ENCODE results near the gene NOMO2.
"Not testable (repeated sequence)": the region's sequence is repeated elsewhere in the genome, so short reads cannot be mapped to it uniquely, and the experiment has no call there.

Gene NOMO2, protein sequence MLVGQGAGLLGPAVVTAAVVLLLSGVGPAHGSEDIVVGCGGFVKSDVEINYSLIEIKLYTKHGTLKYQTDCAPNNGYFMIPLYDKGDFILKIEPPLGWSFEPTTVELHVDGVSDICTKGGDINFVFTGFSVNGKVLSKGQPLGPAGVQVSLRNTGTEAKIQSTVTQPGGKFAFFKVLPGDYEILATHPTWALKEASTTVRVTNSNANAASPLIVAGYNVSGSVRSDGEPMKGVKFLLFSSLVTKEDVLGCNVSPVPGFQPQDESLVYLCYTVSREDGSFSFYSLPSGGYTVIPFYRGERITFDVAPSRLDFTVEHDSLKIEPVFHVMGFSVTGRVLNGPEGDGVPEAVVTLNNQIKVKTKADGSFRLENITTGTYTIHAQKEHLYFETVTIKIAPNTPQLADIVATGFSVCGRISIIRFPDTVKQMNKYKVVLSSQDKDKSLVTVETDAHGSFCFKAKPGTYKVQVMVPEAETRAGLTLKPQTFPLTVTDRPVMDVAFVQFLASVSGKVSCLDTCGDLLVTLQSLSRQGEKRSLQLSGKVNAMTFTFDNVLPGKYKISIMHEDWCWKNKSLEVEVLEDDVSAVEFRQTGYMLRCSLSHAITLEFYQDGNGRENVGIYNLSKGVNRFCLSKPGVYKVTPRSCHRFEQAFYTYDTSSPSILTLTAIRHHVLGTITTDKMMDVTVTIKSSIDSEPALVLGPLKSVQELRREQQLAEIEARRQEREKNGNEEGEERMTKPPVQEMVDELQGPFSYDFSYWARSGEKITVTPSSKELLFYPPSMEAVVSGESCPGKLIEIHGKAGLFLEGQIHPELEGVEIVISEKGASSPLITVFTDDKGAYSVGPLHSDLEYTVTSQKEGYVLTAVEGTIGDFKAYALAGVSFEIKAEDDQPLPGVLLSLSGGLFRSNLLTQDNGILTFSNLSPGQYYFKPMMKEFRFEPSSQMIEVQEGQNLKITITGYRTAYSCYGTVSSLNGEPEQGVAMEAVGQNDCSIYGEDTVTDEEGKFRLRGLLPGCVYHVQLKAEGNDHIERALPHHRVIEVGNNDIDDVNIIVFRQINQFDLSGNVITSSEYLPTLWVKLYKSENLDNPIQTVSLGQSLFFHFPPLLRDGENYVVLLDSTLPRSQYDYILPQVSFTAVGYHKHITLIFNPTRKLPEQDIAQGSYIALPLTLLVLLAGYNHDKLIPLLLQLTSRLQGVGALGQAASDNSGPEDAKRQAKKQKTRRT

DNA sequence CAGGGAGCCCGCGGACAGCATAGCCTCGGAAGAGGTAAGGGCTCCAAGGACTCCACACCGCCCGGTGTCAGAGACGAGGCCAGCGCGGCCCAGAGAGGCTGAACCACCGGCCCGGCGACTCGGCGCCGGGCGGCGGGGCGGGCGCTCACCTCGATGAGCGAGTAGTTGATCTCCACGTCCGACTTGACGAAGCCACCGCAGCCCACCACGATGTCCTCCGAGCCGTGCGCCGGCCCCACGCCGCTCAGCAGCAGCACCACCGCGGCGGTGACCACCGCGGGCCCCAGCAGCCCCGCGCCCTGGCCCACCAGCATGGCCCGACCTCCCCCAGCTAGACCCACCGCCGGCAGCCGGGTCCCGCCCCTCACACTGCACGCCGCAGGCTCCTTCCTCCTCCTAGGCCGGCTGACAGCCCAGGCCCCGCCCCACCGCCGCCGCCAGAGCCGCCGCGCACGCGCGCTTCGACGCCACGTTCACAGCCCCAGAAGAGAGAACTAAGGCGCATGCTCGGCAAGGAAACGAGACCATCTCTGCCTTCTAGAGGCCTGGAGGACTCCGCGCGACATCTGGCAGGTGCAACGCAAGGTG lies at the start of gene NOMO2:
Gene NOMO2 (minus strand): TSS at position 371 of the 588 bp plus-strand sequence. CDS start 57 bp downstream, at position 314.
- not testable (repeated sequence) for DNase-seq (ENCODE audit: low spot score)

DNA sequence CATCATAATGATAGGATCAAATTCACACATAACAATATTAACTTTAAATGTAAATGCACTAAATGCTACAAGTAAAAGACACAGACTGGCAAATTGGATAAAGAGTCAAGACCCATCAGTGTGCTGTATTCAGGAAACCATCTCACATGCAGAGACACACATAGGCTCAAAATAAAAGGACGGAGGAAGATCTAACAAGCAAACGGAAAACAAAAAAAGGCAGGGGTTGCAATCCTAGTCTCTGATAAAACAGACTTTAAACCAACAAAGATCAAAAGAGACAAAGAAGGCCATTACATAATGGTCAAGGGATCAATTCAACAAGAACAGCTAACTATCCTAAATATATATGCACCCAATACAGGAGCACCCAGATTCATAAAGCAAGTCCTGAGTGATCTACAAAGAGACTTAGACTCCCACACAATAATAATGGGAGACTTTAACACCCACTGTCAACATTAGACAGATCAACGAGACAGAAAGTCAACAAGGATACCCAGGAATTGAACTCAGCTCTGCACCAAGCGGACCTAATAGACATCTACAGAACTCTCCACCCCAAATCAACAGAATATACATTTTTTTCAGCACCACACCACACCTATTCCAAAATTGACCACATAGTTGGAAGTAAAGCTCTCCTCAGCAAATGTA lies 48.4 kb upstream of the NOMO2 start:
- not testable (repeated sequence) for DNase-seq (ENCODE audit: low spot score)

DNA sequence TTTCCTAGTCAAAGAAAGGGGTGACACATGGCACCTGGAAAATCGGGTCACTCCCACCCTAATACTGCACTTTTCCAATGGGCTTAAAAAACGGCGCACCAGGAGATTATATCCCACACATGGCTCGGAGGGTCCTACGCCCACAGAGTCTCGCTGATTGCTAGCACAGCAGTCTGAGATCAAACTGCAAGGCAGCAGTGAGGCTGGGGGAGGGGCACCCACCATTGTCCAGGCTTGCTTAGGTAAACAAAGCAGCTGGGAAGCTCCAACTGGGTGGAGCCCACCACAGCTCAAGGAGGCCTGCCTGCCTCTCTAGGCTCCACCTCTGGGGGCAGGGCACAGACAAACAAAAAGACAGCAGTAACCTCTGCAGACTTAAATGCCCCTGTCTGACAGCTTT lies 46.4 kb upstream of the NOMO2 start:
- DNase-seq (ENCODE audit: low spot score), result not testable (repeated sequence)

DNA sequence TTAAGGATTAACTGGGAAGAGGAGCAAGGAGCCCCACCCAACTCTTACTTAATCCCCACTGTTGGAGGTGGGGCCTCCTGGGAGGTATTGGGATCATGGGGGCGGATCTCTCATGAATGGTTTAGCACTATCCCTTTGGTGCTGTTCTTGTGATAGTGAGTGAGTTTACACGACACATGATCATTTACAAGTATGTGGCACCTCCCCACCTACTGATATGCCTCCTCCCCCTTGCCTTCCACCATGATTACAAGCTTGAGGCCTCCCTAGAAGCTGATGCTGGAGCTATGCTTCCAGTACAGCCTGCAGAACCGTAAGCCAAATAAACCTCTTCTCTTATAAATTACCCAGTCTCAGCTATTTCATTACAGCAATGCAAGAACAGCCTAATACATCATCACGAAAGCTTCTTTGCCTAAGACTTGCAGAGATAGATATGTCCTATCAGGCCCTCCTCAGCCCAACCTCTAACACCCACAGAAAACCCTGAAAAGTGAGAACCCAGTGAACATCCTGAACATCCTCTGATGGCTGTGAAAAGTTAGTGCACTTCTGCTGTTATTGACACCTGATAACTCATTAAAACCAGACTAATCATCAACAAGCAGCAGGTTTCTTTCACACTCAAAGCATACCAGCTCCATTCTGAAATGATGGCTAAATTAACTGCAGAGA lies 41.8 kb upstream of the NOMO2 start:
- not testable (repeated sequence) for DNase-seq (ENCODE audit: low spot score)

DNA sequence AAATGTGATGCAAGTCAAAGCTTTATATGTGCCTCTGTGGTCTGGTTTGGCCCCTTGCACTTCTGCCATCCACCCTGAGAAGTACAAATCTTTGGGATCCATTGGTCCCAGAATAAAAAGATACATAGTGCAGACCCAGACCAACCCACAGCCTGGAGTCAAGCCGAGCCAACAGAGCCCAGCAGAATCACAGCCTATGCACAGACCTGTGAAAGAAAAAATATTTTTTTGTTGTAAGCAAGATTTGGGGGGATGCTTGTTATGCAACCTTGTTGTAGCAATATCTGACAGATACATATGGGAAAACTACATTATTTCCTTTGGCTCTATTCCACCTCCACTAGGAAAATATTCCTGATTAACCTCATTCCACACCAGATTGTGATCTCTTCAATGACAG lies 36.7 kb upstream of the NOMO2 start:
- not testable (repeated sequence) for DNase-seq (ENCODE audit: low spot score)

DNA sequence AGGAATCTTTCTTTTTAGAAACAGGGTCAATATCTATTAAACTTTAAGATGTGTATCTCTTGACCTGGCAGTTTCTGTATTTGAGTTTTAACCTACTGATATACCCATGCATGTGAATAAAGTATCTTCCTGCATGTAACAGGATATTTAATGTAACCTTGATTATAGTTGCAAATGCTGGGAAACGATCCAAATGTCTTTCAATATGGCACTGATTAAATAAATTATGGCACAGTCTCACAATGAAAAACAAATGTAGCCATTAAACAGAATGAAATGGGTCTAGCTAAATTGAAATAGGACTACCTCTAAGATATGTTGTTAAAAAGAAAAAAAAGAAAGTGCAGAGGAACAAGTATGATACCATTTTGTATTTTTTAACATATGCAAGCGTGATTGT lies 35.8 kb upstream of the NOMO2 start:
- not testable (repeated sequence) for DNase-seq (ENCODE audit: low spot score)

DNA sequence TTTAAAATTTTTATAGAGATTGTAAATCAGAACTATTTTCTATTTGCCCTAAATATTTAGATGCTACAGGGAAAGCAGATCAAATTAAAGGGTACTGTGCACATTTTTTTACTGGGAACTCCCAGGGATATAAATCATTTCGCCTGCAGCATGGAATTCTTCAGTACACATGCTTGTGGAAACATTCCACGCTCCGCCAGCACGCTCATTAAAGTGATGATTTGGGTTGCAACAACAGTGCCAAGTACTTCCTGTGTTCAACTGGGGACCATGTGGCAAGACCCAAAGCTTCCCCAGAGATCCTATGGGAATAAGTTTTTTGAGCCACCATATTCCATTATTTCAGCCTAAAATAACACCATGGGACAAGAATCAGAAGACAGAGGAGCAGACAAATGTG lies 35.4 kb upstream of the NOMO2 start:
- DNase-seq (ENCODE audit: low spot score), result not testable (repeated sequence)

DNA sequence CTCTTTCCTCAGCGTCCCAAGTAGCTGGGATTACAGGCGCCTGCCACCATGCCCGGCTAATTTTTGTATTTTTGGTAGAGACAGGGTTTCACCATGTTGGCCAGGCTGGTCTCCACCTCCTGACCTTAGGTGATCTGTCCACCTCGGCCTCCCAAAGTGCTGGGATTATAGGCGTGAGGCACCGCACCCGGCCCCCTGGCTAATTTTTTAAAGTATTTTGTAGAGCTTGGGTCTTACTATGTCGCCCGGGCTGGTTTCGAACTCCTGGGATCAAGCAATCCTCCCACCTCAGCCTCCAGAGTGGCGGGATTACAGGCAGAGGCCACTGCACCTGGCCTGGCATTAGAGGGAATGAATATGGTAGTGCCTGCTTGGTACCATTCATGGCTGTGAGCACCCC lies 33.9 kb upstream of the NOMO2 start:
- not testable (repeated sequence) for DNase-seq (ENCODE audit: low spot score)

DNA sequence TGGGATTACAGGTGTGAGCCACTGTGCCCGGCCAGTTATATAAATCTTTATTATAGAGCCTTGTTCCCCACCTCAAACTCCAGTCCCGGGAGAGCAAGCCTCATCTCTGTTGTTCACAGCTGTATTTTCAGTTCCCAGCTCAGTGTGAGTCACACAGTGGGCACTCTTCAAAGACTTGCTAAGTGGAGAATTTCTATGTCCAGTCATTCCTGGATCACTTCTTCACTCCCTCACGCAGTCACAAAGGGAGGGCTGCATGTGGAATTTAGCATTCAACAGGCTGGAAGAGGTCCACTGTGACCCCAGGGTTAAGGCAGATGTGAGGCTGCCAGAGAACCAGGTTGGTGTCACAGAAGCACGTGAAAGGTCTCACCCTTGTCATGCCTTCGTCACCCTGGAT lies 33.0 kb upstream of the NOMO2 start:
- peak; percentile 51 for DNase-seq (ENCODE audit: low spot score)

DNA sequence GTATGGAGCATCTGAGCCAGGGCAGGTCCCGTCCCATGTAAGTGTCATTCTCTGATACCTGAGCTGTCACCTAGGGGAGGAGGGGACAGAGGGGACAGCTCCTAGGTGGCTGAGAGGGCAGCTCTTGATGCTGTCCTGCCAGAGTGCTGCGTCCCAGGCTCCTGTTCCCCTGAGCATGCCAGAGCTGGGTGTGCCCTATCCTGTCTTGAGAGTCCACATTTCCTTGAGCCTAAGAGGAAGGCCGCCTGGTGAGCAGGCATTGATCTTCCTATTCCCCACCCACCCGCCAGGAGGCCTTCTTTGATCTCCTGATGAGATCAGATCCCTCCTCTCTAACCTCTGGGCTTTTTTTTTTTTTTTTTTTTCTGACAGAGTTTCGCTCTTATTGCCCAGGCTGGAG lies 32.0 kb upstream of the NOMO2 start:
- not testable (repeated sequence) for DNase-seq (ENCODE audit: low spot score)

DNA sequence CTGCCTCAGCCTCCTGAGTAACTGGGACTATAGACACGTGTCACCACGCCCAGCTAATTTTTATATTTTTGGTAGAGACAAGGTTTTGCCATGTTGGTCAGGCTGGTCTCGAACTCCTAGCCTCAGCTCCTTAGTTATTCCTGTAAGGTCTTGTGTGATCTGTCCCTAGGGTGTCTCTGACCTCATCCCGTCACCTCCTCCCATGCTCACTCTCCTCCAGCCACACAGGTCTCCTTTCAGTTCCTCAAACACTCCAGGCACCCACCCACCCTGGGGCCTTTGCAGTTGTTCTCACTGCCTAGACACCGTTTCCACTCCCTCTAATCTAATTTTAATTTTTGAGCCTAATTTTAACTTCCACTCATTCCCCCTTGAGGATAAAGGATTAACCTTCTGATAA lies 31.1 kb upstream of the NOMO2 start:
- not testable (repeated sequence) for DNase-seq (ENCODE audit: low spot score)

DNA sequence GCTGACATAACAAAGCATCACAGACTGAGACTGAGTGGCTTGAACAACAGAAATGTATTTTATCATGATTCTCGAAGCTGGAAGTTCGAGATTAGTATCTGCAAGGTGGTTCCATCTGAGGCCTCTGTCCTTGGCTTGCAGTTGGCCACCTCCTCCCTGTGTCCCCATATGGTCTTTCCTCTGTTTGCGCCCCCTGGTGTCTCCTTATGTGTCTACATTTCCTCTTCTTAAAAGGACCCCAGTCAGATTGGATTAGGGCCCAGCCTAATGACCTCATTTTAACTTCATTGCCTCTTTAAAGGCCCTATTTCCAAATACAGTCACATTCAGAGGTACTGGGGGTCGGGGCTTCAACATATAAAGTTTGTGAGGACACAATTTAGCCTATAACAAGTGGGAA lies 30.0 kb upstream of the NOMO2 start:
- not testable (repeated sequence) for DNase-seq (ENCODE audit: low spot score)

DNA sequence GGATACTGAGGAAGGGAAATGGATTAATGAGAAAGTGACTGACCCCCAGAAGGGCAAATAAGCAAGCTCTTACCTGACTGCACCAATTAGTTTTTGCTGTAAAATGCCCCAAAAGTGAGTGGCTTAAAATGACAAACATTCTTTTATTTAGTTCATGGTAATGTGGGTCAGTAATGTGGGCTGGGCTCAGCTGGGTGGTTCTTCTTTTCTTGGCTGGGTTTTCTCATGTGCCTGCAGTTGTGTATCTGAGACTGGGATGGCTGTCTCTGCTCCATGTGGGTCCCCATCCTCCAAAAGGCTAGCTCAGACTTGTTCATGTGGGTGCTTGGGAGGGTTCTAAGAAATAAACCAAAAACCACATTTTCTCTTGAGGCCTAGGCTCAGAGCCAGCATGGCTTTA lies 29.5 kb upstream of the NOMO2 start:
- DNase-seq (ENCODE audit: low spot score), result not testable (repeated sequence)

DNA sequence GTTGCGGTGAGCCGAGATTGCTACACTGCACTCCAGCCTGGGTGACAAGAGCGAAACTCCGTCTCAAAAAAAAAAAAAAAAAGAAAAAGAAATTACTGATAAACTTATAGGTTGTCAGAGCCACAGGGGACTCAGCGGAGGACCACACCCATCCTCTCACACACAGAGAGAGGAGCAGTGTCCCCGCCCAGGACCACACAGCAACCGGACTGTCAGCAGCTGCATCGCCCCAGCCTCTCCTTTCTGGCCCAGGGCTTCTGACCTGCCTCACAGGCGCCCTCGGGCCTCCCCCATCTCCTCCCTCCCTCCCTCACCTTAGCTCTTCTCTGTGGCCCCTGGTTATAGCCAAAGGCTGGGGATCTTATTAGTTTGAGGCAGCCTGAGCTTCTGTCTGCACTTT lies 27.9 kb upstream of the NOMO2 start:
- DNase-seq (ENCODE audit: low spot score), result not testable (repeated sequence)

DNA sequence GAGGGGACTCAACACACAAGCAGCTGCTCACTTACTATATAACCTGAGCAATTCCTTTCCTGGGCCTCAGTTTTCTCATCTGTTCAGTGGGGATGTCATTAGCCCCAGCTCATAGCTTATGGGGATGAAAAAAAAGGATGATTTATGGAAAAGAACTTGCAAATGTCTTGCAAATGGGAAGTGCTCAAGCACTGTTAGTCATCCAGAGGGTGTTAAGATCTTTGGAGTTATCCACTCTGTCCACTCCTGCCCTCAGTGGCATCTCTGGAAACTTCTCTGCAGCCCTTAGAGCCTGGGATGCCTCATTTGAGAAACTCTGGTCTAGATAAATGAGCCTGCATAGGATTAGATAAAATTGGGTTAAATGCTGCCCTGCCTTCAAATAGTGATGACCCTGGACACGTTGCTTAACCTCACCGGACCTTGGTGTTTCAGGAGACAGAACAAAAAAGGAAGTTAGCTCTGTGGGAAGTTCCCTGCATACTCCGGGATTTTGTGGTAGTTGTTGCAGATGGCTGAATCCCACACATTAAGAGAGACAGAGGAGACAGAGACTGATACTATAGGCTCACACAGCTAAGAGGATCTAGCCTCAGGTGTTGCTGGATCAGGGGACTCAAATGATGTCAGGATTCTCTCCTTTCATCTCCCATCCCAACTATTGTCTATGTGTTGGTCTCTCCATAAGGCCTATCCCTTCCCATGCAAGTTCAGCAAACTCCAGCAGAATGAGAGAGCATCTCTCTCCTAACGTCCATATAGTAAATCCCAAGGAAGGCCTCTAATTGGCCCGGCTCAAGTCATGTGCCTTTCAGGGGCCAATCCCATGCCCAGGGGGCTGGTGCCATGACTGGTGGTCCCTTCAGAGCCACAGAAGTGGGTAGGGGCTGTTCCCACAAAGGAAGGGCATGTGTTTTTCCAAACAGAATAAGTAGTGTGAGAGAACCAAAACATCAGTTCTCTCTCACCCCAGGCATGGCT lies 25.0 kb upstream of the NOMO2 start:
- not testable (repeated sequence) for DNase-seq (ENCODE audit: low spot score)

DNA sequence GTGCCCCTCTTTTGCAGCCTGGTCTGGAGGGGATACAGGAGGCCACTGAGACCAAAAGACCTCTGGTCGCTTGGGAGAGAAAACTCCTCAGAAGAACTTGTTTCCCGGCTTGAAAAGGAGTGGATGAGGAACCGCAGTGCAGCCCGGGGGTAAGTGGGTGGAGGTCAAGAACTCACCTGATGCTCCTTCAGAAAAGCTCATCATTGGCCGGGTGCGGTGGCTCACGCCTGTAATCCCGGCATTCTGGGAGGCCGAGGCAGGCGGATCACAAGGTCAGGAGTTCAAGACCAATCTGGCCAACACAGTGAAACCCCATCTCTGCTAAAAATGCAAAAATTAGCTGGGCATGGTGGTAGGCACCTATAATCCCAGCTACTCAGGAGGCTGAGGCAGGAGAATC lies 23.9 kb upstream of the NOMO2 start:
- DNase-seq (ENCODE audit: low spot score), result not testable (repeated sequence)

DNA sequence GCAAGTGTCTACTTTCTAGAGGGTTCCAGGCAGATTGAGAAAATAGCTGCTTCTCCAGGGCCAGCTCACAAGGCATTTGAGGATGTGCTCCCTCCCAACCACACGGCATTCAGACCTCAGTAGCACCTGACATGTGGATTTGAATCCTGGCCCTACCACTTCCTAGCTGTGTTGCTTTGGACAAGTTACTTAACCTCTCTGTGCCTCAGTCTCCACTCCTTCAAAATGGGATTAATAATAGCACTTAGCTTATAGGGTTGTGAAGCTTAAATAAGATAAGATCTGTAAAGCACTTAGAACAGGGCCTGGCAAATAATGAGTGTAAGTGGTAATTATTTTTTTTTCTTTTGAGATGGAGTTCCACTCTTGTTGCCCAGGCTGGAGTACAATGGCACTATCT lies 21.0 kb upstream of the NOMO2 start:
- DNase-seq (ENCODE audit: low spot score), result no peak

DNA sequence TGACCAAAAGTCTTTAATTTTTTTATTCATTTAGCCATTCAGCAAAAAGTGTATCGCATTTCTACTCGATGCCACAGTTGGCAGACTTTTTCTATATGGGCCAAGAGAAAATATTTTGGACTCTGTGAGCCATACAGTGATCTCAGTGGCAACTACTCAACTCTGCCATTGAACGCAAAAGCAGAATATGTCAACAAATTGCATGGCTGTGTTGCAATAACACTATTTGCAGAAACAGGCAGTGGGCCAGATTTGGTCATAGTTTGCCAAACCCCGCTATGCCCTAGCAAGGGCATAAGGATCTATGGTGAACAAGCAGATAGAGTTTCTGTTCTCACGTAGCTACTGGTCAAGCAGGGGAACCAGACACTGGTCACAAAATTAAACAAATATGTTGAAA lies 18.5 kb upstream of the NOMO2 start:
- not testable (repeated sequence) for DNase-seq (ENCODE audit: low spot score)

DNA sequence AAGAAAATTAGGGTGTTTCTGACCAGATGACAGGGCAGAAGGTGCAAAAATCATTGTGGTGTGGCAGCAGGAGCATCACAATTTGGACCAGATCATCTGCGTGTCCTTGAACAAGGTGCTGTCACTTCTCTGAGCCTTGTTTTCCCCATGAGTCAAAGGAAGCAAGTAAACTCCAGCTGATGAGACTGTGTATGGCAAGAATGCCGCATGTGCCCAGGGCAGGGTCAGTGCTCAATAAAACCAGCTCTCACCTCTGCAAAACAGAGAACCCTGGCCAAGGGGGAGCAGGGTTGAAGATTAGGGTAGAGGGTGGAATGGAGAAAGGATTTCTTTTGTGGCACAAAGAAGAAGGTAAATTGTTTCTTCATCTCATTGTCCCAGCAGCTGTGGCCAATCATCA lies 17.4 kb upstream of the NOMO2 start:
- not testable (repeated sequence) for DNase-seq (ENCODE audit: low spot score)
